Cardiac atrium fibroblast (primary cell): ENCODE data around the gene C12orf43. TPM values are rescaled to one million over a fixed set of nuclear protein-coding genes. Genes with fewer than 3 reads are reported as not detected.

ENCODE experiments used
- total RNA-seq: library from RNA; depleted of rRNA; stranded (reverse); fragments of >200 nt; gene quantifications from 2 replicates; pipeline ENCODE4 v1.2.3, GENCODE V29; 2015

The C12orf43 gene, protein sequence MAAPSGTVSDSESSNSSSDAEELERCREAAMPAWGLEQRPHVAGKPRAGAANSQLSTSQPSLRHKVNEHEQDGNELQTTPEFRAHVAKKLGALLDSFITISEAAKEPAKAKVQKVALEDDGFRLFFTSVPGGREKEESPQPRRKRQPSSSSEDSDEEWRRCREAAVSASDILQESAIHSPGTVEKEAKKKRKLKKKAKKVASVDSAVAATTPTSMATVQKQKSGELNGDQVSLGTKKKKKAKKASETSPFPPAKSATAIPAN
- total RNA-seq = 16.2 and 16.8 TPM in 2 replicates

DNA sequence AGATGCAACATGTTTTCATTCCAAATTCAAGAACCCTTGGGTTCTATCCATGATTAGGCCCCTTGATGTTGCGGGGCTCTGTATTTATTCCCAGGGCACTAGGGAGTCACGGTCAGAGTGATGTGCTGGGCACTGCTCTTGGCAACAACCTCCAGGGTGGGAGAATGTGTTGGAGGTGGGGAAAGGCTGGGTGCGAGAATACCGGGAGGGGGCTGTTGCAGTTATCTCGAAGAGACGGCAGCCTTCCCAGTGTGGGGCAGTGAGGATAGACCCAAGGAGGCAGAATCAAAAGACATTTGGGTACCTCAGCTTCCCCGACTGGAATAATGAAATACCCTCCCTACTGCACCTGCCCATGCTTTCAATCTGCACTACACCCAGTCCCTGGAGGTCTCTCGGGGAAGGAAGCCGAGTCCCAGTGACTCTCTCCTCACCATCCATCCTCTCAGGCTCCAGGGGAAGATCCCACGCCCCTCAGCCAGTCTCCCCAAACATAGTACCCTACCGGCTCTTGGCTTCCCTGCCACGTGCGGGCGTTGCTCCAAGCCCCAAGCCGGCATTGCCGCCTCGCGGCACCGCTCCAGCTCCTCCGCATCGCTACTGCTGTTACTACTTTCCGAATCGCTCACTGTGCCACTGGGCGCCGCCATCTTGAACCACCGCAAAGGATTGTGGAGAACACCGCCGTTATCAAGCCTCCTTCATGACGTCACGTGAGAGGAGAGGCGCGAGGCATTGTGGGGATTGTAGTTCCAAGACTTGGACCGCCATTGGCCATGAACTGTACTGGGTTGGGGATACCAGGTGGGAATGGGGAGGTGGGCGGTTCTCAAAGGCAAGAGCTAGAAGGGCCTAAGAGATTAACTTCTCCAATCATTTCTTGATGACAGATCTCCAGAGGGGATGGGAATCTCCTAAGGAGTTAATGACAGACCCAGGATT lies at the start of gene C12orf43:
Gene C12orf43, minus strand, starts transcription at position 663 of the 942 bp plus-strand sequence. Its CDS starts 13 bp downstream, at position 650.

DNA sequence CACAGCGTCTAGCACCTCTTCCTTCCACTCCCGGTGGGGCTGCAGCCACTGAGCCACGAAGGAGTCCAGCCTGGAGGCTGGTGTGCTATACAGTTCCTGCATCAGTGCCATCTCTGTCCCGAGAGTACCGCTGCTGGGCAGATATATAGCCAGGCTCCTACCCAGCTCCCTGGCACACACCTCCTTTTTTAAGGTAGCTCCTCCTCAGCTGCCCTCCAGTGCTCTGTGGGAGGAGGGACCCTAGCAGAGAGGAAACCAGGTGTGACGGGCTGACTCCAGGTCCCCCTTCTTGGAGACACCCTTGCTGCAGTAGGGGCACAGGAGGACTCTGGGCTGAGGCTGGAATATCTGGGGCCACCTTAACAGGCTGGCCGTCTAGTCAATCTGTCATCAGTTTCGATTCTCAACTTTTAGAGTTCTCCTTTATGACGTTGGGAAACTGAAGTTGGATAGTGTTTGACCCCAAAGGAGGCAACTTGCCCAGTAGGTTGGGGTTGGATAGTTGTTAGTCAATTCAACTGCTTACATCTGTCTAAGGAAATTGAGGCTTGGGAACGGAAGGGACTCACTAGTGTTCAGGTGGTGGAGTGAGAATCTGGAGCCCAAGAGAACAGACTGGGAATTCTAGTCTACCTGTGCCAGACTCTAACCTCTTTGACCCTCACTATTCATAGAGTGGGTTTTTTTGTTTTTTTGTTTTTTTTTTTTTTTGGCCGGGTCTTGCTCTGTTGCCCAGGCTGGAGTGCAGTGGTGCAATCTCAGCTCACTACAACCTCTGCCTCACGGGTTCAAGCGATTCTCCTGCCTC lies 22.8 kb upstream of the C12orf43 start, which contains the start of gene OASL:
Gene OASL, minus strand, starts transcription at position 386 of the 808 bp plus-strand sequence. Its CDS starts 275 bp downstream, at position 111.

DNA sequence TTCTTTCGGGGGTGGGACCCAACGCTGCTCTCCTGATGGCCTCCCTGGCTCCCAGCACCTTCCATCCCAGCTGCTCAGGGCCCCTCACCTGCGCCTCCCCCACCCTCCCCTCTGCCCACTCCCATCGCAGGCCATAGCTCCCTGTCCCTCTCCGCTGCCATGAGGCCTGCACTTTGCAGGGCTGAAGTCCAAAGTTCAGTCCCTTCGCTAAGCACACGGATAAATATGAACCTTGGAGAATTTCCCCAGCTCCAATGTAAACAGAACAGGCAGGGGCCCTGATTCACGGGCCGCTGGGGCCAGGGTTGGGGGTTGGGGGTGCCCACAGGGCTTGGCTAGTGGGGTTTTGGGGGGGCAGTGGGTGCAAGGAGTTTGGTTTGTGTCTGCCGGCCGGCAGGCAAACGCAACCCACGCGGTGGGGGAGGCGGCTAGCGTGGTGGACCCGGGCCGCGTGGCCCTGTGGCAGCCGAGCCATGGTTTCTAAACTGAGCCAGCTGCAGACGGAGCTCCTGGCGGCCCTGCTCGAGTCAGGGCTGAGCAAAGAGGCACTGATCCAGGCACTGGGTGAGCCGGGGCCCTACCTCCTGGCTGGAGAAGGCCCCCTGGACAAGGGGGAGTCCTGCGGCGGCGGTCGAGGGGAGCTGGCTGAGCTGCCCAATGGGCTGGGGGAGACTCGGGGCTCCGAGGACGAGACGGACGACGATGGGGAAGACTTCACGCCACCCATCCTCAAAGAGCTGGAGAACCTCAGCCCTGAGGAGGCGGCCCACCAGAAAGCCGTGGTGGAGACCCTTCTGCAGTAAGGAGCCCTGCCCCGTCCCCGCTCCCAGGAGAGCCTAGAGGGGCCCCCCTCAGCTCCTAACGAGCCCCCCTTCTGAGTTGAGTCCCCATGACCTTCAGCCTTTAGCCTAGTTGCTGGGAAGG lies 37.7 kb downstream of the C12orf43 start, which contains the start of gene HNF1A:
Gene HNF1A, plus strand, starts transcription at position 248 of the 924 bp plus-strand sequence. Its CDS starts 226 bp downstream, at position 474.

Other genes starting within 250 kb of the C12orf43 start
- gene SPPL3, start 112.1 kb downstream of the C12orf43 start, total RNA-seq = 4.7 and 6.8 TPM in 2 replicates
- 0.32 TPM in 1 of 2 replicates, not detected in the other for gene HNF1A, start 37.9 kb downstream of the C12orf43 start, total RNA-seq
- not detected in 2 replicates for gene OASL, start 22.8 kb upstream of the C12orf43 start, total RNA-seq
- gene P2RX7, start 116.4 kb upstream of the C12orf43 start, total RNA-seq = not detected in 2 replicates
- 16.2 and 40.4 TPM in 2 replicates for gene P2RX4, start 193.6 kb upstream of the C12orf43 start, total RNA-seq